Medulla oblongata (tissue), 1 donor: ENCODE results near the gene XPR1.
A peak's percentile ranks its signal among the peaks of the same experiment; 100 is the strongest.

Source experiments
- DNase-seq: peaks from one replicate; pipeline ENCODE4 v3.0.0-alpha.2; 2015; ENCODE audit errors: extremely low spot score

Gene XPR1

DNA sequence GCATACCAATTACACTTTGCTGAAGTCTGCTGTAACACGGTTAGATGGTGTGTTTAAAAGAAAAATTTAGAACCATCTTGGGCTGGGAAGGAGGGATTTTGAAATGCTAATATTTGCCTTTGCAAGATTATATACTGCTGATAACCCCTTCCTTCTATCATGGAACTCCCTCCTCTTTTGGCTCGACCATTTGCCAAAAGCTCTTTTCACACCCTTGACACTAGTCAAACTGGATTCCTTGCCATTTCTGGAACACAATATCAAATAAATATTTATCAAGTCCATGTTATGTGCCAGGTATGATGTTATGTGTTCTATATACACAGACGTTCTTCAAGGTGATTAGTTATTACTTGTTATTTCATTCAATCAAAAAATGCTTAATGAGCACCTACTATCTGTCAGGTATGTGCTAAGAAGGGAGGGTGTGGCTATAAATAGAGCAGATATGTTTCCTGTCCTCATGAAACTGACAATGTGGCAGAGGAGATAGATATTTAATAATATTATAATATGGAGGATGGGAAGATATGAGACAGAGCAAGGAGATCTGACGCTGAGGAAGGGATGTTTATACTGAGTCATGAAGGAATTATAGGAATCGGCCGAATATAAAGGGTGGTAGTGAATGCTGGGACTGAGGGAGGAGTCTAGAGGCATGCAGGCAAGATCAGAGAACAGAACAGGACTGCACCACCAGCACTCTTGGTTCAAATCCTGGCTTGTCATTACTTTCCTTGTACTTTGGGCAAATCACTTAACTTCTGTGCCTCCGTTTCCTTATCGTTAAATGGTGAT lies 16.1 kb upstream of the XPR1 start:
- no peak for DNase-seq

DNA sequence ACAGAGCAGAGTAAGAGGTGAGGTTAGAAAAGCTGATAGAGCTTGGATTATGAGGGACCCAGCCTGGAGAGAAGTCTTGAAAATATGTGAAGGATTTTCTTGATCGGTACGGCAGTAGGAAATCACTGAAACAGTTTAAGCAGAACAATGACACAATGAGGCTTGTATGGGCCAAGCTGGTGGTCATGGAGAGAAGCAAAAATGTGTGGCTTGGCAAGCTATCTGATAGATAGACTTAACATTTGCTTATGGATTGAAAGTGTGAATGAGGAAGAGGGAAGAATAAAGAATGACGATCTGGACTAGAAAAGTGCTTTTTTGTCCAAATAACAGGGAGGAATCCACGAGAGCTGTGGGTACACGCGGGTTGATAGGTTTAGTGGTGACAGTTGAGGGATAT lies 15.4 kb upstream of the XPR1 start:
- no peak for DNase-seq

DNA sequence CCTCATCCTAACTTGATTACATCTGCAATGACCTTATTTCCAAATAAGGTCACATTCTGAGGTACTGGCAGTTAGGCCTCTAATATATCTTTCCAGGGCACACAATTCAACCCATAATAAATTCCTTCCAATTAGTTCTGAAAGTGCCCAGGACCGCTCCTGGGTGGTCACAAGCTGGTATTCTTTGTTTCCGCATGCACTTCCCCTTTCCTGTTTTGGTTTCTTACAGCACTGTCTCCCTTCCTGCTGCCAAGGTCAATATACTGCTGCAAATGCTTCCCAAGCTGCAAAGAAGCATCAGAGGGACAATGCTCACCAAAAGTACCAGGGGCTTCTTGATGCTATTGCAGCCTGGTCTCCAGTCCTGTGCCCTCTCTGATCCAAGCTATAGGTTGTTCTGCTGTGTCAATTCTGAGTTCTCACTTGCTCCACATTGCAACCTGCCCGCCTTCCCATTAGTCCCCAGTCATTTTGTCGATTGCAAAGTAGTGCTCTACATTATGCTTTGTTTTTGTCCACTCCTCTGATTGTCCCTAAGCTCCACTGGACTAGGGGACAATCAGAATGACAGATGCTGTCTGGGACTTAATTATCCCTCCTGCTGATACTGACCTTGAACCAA lies 13.9 kb upstream of the XPR1 start:
- DNase-seq = peak; percentile 47

DNA sequence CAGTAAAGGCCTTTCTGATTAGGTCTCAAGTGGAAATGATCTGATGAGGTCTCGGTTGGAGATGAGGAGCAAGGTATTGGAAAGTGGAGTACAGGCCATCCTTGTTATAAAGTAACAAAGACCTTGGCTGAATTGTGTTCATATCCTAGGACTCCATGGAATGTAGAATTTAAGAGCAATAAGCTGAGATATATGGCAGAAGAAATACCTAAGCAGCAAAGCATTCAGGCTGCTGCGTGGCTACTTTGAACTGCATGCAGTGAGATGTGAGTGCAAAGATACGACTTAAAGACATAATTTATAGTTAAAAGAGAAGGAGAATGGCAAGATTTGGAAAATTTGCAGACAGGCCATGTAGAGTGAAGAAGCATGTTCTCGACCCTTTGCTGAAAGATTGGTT lies 11.2 kb upstream of the XPR1 start:
- no peak for DNase-seq

DNA sequence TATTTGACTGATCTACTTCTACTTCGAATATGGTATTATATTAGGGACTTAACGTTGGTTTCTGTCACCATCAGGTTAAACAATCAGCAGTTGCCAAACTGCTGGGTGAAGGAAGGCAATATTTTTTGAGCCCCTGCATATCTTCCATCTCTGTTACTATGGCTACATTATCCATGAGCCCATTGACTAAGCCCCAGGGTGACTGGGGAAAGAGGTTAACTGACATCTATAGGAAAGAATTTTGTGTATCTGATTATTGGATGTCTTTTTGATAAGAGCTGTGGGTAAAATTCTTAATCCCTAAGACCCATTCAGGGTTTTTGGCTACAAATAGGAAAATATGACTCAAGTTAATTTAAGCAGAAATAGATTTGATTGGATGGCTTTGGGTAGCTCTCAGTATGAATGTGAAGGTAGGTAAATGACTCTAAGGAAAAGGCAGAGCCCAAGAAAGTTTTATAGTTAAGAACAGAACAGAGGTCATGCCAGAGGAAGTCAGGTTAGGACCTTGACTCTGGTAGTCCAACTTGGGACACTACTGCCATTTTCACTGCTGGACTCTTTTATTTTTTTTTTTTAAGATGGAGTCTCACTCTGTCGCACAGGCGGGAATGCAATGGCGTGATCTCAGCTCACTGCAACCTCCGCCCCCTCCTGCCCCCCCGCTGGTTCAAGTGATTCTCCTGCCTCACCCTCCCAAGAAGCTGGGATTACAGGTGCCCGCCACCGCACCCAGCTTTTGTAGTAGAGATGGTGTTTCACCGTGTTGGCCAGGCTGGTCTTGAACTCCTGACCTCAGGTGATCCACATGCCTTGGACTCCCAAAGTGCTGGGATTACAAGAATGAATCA lies 8.9 kb upstream of the XPR1 start:
- no peak for DNase-seq

DNA sequence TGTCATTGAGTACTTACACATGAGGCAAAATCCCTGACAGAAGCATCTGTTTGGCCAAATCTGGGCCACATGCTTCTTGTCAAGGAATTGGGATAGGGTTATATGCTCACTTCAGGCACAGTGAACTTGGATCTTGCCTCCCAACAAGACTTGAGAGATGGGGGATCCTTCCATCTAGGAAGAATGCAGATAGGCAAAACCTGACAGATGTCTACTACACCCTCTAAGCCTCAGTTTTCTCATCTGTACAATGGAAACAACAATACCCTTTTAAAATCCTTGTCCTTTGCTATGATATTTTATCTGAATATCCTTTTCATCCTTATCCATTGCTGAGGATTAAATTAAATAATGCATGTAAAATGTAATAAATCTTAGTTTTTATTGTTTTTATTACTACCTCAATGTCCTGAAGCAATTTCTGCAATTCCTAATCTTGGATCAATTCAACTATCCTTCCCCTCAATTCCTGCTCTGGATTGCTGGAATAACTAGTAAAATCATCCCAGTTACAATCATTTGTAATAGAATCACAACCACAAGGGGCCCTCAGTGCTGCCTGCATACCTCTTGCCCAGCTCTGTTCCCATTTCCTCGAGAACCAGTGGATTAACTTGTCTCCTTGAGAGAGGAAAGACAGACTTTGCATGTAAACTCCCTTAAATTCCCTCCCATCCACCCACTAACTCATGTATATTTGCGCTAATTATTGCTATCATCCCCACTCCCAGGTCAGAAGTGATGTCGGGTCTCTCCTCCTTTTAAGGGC lies 8.1 kb upstream of the XPR1 start:
- no peak for DNase-seq

DNA sequence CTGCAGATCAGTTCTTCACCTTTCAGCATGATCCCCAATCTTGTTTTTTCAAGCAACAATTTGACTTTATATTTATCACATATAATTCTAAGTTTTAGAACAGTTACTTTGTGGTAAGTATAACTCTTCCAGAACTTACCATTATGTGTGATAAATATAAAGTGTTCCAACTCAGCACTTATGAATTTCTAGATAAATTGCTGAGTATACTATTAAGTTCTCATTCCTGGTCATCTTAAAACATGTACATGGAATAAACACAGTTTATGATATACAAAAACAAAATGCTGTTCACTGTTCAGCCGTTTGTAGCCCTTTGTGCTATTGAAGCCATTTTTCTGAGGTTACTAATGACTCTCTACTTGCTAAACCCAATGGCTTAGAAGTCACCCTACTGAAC lies 5.1 kb upstream of the XPR1 start:
- no peak for DNase-seq

DNA sequence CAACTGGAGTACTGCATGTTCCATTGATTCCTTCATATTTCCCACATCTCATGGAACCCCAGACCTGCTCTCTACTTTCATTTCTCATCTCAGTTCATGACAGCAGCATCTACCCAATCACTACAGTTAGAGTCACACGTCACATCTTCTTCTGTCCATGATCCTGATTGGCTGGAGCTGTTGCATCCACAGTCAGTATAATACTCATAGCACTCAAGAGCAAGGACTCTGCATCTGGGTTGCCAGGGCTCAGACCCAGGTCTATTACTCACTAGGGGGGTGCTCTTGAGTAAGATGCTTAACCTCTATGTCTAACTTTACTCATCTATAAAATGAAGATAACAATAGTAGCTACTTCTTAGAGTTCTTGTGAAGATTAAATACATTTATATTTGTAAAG lies 4.4 kb upstream of the XPR1 start:
- no peak for DNase-seq

DNA sequence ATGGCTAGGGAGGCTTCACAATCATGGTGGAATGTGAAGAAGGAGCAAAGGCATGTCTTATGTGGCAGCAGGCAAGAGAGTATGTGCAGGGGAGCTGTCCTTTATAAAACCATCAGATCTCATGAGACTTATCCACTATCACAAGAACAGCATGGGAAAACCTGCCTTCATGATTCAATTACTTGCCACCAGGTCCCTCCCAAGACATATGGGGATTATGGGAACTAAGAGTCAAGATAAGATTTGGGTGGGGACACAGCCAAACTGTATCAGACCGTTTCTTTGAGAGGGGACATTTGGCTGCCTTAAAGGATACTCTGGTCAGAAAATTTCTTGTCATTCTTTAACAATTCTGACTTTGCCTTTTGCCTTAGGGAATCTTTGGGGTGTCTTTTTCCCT lies 3.2 kb upstream of the XPR1 start:
- no peak for DNase-seq

DNA sequence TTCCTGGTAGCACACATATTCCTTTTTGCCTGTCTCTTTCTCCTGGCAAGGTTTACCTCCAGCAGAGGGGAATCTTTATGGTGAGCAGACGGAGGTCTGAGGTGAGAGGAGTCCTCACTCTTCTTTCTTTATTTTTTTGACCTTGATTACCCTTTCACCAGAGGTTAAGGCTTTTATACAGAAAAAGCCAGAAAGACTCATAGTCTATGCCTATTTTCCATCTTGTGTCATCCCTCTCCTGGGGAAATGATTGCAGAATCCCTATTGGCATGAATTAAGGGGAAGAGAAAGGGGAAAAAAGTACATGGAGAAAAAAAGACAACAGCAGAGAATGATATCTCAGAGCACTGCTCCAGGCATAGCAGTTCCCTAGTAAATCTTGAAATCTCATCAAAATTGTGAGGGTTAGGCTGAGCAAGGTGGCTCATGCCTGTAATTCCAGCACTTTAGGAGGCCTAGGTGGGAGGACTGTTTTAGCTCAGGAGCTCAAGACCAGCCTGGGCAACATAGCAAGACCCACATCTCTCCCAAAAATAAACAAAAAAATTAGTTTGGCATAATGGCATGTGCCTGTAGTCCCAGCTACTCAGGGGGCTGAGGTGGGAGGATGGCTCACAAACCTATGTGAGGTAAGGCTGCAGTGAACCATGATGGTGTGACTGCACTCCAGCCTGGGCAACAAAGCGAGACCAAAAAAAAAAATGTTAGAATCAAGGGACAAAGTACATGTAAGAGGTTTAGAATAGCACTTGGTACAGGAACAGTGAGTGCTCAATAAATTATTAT lies 1.2 kb upstream of the XPR1 start:
- no peak for DNase-seq

DNA sequence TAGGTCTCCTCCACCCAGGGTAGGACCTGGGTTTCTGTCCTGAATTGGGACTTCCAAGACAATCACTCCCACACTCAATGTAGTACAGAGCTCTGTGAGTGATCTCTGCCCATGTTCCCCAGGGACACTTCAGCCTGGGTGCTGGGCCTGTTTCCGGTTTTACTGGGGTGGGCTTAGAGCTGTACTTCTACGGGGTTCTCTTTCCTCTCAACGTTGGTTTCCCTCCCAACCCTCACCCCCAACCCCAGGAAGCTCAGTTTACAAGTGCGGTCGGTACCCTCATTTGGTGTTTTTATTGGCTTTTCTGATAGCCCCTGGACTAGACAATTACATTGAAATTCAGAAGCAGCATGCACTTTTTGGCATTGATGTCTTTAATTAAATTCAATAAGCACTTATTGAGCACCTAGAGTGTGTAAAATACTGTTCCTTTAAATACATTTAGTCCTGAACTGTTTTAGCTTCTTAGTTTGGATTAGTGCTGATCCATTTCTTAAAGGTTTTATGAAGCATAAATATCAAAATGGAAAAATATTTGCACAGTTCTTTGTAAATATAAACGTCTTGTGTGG lies 542 bp upstream of the XPR1 start:
- DNase-seq = peak; percentile 6

DNA sequence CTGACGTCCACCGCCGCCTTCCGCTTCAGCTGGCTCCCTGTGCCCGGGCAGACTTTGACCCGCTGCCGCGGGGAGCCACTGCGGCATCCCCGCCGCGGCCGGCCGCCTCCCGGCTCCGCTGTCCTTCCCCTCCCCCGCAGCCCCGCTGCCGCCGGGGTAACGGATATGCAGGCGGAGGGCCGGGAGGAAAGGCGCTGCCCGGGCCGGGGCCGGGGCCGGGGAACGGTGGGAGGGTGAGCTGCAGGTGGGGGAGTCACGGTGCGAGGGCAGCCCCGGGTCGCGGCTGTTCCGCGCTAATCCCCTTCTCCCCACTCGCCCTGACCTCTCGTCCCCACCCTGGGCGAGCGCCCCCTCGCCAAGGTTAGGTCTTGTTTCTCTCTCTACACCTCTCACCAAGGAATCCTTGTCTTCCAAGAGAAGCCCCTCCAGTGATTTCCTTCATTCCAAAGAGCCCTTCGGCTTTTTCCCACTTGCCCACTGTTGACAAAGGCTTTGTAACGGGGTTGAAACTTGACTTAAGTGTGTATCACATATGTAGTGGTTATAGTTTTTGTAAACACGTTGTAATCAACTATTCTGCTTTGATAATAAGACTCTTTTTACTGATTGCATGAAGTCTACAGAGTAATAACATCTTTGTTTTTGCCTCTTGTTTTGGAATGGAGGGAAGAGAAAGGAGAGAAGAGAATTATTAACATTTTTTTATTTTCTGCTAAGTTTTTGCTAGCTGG lies 669 bp downstream of the XPR1 start:
- peak; percentile 69 for DNase-seq

DNA sequence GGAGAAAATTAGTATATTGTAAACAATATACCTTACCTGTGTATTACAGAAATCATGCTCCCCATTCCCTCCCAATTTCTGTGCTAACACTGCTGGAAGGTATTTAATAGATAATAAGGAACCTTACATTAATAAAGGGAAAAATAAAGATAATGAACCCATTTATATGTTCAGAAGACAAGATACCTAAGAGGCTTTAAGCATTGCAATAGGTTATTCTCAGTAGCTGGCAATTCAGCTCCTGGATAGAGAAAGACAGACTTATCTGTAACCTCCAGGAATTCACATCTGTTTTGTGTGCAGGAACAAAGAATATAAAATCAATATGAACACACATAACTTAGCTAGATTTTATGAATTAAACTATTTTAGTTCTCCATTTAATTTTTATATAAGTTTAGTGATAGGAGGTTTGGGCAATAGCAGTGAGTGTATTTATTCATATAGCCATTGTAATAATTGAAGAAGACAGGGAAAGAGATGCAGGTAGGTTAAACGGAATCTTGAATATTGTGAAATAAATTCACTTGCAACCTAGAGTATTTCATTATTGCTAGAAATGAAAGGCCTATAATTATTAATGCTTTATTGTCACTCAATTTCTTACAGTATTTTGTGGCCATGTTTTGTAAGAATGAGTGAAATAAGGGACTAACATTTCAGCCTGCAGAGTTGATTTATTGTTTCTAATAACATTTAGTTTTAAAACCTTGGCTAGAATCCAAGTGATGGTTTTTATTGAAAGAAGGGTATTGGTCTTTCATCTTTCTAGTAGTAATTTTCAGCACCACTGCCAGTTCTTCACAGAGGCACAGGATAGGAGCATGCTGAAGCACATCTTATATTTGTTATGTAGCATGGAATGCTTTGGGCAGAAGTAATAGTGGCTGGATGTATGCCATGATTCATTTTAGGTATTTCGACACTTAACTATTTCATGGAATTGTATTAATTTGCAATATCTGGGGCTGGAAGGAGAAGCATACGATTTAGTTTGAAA lies 1.5 kb downstream of the XPR1 start:
- no peak for DNase-seq

DNA sequence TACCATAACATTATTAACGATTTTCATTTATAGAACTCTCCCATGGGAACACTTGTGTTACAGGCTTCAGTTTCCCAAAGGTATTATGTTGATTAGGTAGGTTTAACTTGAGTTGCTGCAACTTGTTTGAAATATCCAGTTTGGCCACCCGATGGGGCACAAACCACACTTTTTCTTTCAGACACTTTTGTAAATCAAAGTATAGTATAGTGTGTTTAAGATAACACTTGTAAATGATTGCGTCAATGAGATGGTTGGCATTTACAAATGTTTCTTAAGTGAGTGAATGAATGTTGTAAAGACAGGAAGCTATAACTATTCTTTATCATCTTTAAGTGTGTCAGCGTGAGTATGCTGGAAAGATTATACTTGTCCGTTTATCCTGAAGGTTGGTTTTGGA lies 4.3 kb downstream of the XPR1 start:
- DNase-seq = no peak

DNA sequence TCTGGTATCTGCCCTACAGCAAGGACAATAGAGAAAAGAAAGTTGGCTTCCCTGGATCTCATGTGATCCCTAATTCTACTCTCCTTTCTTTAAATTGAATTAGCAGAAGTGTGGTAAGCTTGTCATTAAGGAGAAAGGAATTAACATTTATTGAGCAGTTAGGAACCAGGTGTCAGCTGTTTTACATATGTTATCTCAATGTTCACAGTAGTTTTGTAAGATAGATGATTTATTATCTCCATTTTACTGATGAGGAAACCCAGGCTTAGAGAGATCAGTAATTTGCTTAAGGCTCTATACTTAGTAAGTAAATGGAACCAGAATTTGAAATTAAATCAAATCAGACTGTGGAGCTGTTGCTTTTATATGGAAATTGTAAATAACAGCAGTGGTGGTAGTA lies 8.0 kb downstream of the XPR1 start:
- DNase-seq = no peak

DNA sequence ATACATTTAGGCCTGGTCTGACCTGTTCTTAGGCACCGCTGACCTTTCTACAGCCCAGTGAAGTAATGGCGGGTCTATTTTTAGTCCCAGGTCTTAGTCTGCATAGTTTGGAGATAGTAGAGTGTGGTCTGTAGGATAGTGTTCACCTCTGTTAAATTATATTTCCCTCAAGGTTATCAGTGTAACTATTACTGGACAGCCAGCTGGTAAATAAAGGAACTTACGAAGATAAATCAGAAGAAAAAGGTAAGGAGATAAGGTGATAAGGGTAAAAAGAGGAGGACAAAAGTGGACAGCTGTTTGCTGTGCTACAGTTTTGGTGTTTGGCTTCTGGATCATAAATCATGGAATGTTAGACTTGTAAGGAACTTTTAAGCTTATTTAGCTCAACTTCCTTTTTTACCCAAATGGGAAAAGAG lies 8.7 kb downstream of the XPR1 start:
- DNase-seq = no peak

DNA sequence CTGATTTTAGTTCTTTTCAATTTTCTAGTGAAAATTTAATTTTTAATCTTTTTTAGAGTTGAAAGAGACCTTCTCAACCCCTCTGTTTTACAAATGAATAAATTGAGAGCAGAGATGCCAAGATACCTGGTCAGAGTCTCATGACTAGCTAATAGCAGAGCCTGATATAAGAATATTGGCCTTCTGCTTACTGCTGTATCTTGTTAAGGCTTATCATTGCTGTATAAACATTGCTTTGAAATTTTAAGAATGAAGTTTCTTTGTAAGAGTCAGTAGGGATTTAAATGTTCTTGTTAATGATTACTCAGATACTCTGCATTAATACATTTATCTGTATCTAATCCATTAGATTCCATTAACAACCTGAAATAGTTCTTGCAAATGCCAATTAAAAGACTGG lies 9.8 kb downstream of the XPR1 start:
- DNase-seq = no peak

DNA sequence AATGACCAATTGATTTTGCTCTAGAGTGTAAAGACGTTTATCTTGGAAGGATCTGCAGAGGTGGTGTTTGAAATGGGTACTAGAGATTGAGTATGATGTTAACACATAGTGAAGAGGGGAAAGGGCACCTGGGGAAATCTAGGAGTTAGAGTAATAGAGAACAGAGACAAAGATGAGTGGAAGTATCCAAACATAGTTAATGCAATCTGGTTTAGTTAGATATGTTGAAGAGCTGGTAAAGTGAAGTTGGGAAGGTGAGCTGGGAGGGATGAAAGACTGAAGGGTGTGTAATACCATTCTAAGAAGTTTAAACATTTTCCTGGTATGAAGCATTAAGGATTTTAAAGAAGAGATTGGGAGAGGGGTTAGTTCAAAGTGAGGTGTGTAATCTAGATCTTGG lies 11.0 kb downstream of the XPR1 start:
- DNase-seq = no peak

DNA sequence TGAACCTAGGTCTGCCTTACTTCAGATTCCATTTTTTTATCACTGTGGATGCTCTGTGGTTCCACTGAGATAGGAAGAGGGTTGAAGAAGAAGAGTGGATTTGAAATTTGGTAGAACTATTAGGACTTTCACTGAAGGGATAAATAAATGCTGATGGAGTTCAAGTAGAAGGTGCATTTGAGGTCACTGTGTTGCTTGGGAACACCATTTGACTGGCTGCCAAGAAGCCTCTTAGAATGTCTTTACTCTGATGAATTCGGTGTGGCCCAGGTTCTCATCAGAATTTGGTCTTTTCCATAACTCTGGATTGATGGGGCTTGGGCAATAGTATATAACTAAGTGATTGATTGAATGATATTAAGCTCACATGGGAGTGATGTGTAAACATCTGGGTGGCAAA lies 11.9 kb downstream of the XPR1 start:
- DNase-seq = peak; percentile 61
